ENCODE measurements around the gene VPS13D.

- TF ChIP-seq CTCF (IDR thresholded peaks at IDR 0.05; ENCODE audit: borderline replicate concordance, extremely low read depth, low read length, poor library complexity, severe bottlenecking) (no peak), EZH2 (IDR thresholded peaks at IDR 0.05; ENCODE audit: borderline replicate concordance, low read depth, low read length, severe bottlenecking) (no peak)
Observed at GRCh38 chr1:12284486-12284885, 54.7 kb downstream of the VPS13D start.
